Stimulated activated CD8-positive, alpha-beta memory T cell treated with anti-CD3 and anti-CD28 coated beads, Interleukin-4, amount 100 ng/mL, for 1 hour (primary cell): ENCODE measurements around the gene DTD1.

Source experiments
- DNase-seq, 2 donors: peaks; one replicate each; pipeline ENCODE4 v3.0.0-alpha.2; 2020; ENCODE audit warnings: low read depth in 2 of 2, low spot score in 1 of 2

DTD1 gene

DNA sequence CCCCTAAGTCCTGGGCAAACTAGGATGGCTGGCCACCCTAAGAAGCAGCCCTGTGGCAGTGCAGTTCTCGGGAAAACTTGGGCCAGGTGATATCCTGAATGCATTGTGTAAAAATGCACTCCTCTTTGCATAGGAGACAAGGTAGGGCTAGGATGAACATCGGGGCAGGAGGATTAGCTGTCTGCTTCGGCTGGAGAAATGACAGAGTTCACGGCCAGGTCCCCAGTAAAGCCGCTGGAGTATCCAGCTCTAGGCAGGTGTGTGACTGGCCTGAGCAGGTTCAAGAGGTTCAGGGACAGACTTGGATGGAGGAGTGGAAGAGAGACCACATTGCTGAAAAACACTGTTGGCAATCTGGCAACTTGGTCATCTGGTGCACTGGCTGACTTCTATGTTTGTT, 26.4 kb downstream of the DTD1 start:
- DNase-seq, result no peak

DNA sequence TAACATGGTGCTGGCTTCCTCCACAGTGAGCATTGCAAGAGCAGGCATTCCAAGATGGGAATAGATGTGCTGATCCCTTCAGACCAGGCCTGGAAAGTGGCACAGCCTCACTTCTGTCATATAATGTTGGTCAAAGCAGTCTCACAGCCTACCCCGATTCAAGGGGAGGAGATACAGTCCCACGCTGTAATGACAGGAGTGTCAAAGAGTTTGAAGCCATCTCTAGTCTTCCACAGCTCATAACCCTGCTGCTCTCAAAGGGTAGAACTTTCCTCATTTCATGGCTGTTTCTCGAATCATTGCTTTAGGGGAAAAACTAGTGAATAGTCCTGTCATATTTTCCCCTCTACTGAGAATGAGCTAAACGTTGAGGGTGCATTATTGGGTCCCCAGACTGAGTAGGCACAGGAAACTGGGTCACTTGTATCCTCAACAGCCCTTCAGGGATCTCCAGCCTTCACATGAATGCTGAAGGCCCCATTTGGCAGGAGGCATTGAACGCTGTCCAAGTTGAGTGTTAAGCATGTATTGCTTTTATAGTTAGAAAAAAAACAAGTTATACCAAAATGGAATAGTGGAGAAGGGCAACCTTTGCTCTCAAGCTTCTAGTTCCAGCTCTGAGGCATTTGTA, 27.3 kb downstream of the DTD1 start:
- DNase-seq, result no peak

DNA sequence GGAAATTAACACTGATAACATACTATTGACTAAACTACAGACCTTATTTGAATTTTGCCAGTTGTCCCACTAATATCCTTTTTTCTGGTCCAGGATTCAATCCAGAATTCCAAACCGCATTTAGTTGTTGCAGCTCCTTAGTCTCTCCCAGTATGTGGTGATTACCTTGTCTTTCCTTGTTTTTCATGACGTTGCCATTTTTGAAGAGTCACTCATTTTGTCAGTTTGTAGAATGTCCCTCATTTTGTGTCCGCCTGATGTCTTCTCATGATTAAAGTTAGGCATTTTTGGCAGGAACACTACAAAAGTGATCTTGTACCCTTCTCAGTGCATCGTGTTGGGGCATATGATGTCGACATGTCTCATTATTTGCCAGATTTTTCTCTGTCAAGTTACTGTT, 33.1 kb downstream of the DTD1 start:
- no peak for DNase-seq

DNA sequence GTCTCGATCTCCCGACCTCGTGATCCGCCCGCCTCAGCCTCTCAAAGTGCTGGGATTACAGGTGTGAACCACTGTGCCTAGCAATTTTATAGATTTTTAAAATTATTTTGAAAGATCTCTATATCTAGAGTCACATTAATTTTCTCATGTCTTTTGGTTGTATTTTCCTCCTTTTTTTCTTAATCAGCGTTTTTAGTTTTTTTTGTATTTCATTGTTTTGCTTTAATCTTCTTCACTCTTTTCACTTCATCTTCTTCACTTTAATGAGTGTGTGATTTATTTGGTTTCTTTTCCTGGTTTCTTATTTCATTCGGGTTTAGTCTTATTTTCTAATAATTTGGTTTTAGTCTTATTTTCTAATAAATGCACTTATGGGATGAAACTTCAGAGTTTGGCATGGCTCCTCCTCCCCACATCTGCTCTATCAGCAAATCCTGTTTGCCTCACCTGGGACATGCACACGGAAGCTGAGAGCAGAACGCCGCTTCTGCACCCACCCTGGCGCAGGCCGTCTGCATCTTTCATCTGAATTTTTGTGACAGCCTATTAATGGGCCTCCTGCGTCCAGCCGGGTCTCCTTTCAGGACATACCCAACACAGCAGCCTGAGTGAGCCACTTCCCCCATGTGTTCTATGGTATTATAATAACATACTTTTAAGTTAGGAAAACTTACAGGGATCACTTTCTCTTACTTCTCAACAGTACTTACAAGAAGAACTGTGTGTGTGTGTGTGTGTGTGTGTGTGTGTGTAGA, 35.5 kb downstream of the DTD1 start:
- no peak for DNase-seq

DNA sequence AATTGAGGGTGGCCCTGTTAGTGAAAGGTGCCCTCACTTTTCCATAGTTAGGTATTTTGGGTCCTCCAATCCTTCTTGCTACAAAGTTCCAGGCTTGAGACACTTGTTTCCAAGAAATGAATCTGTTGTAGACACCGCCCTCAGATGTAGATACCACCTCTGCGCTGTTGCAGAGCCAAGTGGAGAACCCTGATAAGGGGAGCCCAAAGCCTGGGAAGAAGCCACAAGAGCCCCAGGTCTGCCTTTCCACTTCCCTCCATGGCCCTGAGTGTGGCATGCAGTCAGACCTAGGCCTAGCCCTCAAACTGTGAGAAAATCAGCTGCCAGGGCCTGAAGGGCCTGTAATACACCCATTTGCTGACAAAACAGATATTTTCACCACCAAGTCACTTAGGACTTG, 37.1 kb downstream of the DTD1 start:
- no peak for DNase-seq

DNA sequence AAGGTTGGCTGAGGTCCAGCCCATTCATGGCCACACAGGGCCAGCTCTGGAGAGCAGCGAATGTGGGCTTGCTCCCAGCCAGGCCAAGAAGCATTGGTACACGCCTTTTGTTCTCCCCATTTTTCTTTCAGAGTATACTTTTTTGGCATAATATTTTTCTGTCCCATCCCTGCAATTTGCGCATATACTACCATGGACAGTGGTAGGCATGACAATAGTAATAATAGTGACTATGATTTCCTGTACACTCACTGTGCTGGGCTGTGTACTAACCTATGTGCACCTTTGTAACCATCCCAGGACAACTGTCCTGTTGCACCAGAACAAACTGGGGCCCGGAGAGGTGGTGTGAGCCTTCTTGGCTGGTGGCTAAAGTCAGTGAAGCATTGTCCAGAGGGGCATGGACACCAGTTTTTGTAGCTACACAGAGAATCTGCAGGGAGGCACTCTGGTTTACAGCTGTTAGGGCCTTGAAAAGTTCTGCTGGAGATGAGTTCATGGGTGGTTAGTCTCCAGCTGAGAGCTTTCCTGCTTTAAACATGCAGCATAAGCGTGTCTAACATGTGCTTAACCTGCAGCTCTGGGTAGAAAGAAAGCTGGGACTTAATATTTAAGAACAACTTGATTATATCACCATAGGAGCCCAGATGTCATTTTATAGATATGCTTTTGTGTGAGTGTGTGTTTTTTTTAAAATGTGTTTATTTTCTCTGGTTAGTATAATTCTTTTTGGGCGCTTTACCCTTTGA, 38.2 kb downstream of the DTD1 start:
- no peak for DNase-seq

DNA sequence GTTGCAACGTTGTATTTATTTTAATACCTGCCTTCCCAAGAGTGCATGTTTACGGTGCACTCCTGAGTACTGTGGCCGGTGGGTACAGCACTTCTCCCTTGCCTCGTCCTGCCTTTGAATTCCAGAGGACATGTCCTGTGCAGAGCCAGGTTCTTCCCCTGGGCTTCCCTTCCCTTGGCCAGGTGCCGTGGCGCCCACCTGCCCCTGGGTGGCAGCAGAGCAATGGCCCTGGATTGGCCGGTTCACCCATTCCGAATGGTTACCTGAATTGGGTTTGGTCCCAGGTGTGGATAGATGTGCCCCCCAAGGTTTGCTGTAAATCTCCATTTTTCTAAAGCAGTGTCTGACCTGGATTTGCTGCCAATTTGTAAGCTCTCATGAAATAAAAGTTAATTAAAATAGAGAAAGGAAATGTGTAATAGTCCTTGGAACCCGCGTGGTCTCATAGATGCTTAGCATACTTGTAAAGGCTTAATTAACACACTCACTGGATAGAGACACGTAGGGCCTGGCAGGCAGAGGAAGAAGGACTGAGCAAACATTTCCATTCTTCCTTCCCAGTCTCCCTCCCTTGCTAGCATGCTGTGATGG, 40.6 kb downstream of the DTD1 start:
- no peak for DNase-seq

DNA sequence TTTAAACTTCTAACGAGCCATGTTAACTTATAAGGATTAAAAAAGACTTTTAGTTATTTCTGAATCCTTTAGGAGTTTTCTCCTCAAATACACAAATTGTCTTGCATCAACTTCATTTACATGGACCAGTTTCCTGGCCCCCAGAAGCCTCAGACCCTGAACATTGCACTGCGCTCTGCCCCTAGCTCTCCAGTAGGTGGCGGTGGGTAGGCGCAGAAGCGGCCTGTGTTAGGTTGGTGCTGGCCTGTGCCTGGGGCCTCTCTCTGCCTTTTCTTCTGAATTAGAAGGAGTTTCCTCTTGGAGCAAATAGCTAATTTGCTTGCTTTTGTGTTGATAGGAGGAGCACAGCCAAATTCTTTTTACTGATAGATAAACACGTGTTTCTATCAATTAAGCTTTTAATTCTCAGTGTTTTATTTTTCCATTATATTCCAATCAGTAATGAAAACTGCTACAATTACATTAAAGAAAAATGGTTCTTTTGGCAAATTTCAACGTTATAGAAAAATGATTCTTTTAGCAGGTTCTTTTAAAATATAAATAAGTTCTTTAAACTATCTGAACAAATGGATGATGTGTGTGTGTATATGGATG, 44.4 kb downstream of the DTD1 start:
- DNase-seq, result no peak

DNA sequence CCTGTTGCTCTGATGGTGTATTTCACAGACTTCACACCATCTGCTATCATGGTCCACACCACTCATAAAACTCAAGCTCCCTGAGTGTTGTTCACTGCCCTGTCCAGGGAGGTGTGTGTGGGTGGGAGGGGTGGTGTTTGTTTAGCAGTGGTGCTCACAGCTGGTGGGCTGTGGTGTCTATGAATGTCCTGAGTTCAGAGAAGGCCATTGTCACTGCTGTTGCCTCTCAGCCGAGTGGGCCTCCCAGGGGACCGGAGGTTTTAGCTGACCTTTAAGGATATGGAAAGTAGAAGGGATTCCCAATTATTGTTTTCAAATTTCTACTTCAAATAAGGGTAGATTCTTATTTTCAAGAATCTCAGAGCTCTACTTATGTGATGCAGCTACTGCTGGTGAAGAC, 45.6 kb downstream of the DTD1 start:
- DNase-seq, result no peak

DNA sequence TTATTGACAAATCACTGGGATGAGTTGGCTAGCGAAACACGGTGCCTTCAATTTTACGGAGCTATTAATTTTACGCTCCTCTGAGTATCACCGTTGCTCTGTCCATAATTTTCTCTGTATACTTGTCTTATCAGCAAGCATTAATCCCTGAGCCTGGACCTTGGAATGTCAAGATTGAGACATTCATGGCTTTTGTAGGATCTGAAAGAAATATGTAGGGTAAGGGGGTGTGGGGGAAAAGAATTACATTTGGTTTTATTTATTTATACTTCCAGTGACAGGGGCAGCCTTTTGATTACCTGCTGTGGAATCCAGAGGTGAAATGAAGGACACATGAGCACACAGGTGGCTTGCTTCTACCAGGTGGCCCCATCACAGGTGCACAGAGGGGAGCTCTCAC, 46.6 kb downstream of the DTD1 start:
- no peak for DNase-seq

DNA sequence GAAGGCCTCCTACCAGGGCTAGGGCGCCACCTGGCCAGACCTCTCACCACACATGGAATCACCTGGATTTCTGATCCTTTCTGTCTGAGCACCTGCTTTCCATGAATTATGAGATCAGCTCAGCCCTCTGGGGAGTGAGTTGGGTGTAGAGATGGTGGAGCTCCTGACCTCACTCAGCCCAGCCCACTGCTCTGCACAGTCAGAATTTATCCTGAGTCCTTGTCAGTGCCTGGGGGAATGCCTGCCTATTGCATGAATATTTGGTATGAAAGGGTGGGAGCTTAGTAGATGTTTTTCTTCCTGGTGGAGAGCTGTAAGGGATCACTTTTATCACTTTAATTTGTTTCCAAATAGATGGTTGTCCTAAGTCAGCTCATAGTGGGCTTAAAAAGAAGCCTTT, 47.5 kb downstream of the DTD1 start:
- DNase-seq, result no peak

DNA sequence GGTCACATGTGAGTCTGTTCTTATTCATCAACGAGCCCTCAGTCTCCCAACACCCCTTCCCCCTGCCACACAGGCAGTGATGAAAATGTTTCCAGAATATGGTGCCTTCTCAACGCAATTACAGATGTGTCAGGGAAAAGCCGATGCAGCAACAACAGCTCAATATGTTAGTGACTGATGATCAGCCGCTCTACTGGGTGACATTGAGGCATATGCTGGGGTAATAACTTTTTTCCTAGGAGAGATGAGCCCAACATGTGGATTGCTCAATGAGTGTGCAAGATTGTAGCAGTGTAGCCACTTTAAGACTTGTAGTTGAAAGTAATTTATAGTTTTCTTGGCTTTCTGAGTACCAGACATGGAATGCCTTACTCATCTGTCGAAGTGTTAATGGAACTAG, 49.4 kb downstream of the DTD1 start:
- DNase-seq, result no peak

DNA sequence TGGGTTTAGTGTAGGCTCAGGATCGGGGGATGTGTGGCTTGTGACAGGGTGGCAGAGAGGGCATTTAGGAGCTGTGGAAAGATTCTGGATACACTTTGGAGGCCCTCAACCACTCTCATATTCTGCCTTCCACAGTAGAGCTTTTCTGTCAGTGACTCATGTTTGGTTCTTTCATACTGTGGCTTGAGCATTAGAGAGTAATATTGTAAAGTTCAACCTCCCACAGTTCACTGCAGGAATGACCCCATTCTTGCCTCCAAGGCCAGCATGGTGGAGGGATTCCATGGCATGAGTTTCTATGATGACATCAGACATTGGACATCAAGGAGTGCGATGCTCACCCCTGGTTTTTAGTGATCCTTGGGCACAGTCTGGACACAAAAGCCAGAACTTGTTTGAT, 50.9 kb downstream of the DTD1 start:
- no peak for DNase-seq

DNA sequence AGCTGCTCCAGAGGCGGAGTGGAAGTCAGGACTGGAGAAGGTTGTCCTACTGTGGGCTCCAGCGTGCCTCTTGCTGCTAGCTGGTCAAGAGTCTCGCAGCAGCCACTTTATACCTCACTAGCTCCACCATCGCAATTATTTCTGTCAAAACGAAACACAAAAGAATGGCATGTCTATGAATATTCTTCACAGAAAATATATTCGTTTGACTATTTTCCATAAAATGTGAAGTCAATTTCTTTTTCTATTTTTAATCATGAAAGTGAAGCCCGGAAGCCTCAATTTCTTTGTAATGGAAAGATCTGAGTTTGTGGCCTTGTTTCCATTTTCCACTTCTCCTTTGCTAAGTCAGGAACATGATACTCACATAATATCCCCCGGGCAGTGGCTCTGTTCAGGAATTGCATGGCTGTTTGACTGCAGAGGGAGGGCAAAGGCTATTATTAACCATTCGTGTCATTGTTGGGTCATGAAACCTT, 51.7 kb downstream of the DTD1 start:
- DNase-seq, result no peak

DNA sequence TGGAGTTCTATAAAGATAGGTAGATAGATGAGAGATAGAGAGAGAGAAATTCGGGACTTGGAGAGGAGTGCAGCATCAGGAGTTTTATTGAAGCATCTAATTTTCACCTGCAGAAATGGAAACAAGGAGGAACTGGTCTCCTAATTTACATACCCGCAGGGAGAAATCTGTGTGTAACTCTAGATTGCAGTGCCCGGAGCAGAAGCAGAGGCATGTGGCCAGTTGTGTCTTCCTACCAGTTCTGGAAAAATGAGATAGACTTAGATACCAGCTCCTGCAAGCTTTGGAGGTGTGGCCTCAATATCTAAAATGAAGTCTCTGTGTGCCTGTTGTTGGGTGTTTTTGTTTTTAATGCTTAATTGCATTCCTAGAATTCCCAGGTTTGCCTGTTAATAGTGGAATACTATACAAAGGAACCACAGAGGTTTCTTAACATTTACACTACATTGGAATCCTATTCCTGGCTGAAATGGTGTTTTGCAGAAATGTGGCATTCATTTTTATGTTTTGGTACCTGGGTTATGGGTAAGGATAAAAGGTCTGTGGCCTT, 57.4 kb downstream of the DTD1 start:
- DNase-seq, result no peak

DNA sequence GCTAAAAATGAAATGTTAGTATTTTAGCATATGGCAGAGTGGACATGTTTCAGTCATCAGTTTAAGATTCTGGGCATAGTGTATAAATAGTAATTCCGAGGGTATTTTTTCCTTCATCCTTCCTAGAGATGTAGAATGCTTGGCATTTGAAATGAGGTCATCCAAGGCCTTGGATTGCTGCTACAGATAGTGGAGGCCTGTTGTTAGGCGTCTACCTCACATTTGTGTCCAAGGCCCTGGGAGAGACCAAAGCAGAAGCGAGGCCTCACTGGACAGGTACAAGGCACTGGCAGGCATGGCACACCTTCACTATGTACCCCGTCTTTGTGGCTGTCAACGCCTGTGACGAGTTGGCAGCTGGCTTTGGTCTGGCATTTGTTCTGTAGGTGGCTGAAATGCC, 58.0 kb downstream of the DTD1 start:
- DNase-seq, result no peak

DNA sequence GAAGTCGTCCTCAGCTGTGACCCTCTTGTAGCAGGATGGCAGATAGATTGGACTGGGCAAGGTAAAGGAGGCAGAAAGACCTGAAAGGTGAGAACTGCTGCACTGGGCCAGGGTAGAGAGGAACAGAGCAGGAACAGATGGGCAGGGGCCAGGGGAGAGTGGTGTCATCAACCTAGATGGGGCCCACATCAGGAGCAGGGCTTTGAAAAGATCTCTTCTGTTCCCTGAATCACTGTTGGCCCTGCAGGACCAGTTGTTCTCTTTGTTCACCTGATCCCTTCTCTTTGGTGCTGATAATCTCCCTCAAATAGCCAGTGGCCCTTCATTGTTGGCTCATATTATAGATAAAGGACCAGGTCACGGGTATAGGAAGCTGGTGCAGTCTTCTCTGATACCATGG, 59.9 kb downstream of the DTD1 start:
- no peak for DNase-seq

DNA sequence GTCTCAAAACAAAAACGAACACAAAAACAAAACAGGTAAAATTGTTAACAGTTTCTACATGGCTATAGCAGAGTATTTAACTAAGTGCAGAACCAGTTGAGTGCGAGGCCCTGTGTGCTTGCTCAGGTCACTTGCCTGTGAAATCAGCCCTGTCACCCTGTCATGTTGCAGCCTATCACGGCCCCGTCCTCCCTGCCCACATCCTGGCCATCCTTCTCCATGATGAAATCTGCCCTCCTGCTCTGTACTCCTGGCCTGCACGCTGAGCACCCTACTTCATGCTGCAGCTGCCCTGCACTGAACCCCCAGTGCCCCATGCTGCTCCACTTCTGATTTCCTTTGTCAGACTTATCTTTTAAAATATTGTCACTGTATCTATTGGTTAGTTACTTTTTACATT, 62.4 kb downstream of the DTD1 start:
- DNase-seq, result no peak

DNA sequence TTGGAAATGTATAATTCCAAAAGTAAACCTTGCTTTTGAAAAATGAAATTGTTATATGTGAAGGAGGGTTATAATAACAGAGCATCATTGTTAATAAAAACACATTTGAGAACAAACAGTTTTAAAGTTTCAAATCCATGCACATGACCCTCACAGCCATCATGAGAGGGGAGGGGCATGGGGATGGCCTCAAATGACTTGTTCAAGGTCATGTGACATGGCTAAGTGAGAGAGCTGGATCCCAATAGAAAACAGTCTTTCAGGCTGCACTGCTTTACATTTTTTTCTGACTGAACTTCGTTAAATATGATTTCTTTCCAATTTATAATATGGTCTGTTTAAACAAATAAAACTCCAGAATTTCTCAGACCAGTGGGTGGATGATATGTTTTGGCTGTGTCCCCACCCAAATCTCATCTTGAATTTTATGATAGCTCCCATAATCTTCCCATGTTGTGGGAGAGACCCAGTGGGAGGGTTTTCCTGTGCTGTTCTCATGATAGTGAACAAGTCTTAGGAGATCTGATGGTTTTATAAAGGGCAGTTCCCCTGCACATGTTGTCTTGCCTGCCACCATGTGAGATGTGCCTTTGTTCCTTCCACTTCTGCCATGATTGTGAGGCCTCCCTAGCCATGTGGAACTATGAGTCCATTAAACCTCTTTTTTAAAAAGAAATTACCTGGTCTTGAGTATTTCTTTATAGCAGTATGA, 66.0 kb downstream of the DTD1 start:
- no peak for DNase-seq

DNA sequence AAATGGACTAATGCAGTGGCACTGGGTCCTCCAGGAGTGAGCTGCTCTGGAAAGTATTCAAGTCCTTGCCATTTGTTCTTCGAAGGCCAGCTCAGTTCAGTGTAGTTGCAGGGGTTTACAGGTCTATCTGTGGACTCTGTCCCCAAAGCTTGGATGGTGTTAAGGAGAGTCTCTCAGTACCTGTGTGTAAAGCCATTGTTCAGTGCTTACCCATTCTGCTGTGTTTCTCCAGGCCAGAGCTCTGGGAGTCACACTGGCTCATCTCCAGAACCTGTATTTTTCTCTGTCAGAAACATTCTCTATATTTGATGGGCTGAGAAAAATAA, 66.6 kb downstream of the DTD1 start:
- no peak for DNase-seq

DNA sequence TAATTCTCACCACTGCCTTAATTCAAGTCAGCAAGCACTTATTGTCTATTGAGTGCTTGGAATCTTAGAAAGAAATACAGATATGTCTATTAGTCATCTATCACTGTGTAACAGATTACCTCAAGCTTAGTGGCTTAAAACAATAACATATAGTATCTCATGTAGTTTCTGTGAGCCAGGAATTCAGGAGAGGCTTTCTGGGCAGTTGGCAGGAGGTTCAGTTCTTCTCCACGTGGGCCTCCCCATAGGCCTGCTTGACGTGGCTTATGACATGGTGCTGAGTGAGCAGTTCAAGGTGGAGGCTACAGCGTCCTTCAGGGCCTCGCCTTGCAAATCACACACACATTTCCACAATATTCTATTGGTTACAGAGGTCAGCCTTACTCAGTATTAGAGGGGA, 69.7 kb downstream of the DTD1 start:
- no peak for DNase-seq
